Stimulated activated CD8-positive, alpha-beta memory T cell treated with anti-CD3 and anti-CD28 coated beads, Interleukin-4, amount 100 ng/mL, for 24 hours (primary cell): Measurements from ENCODE around the gene SHMT2.
A peak's percentile ranks its signal among the peaks of the same experiment; 100 is the strongest.

Experiments
- DNase-seq: peaks from one replicate; pipeline ENCODE4 v3.0.0-alpha.2; 2020; ENCODE audit warnings: low read depth

The SHMT2 gene

GRCh38 chr12:57198329-57198728, 31.2 kb upstream of the SHMT2 start:
- DNase-seq = no peak

- DNase-seq = no peak
Measured at GRCh38 chr12:57199191-57199590, 30.3 kb upstream of the SHMT2 start.

- DNase-seq = no peak
Measured at GRCh38 chr12:57200497-57200896, 29.0 kb upstream of the SHMT2 start.

GRCh38 chr12:57201219-57201618, 28.3 kb upstream of the SHMT2 start:
- no peak for DNase-seq

GRCh38 chr12:57201631-57202030, 27.9 kb upstream of the SHMT2 start:
- DNase-seq = no peak

GRCh38 chr12:57202321-57202720, 27.2 kb upstream of the SHMT2 start:
- no peak for DNase-seq

- DNase-seq = no peak
Measured at GRCh38 chr12:57203201-57203600, 26.3 kb upstream of the SHMT2 start.

- DNase-seq = no peak
Measured at GRCh38 chr12:57203791-57204190, 25.7 kb upstream of the SHMT2 start.

- no peak for DNase-seq
Measured at GRCh38 chr12:57204454-57204853, 25.1 kb upstream of the SHMT2 start.

- no peak for DNase-seq
Measured at GRCh38 chr12:57205186-57205585, 24.3 kb upstream of the SHMT2 start.

- no peak for DNase-seq
Measured at GRCh38 chr12:57205931-57206330, 23.6 kb upstream of the SHMT2 start.

- no peak for DNase-seq
Measured at GRCh38 chr12:57207731-57208630, 21.5 kb upstream of the SHMT2 start.

- no peak for DNase-seq
Measured at GRCh38 chr12:57208631-57209282, 20.8 kb upstream of the SHMT2 start.

- DNase-seq = no peak
Measured at GRCh38 chr12:57209916-57210315, 19.6 kb upstream of the SHMT2 start.

GRCh38 chr12:57210461-57210860, 19.1 kb upstream of the SHMT2 start:
- no peak for DNase-seq

- DNase-seq = no peak
Measured at GRCh38 chr12:57210926-57211692, 18.4 kb upstream of the SHMT2 start.

- no peak for DNase-seq
Measured at GRCh38 chr12:57211791-57212700, 17.5 kb upstream of the SHMT2 start.

- no peak for DNase-seq
Measured at GRCh38 chr12:57212701-57213057, 16.8 kb upstream of the SHMT2 start.

- DNase-seq = peak; percentile 75
Measured at GRCh38 chr12:57213058-57213715, 16.3 kb upstream of the SHMT2 start.

- no peak for DNase-seq
Measured at GRCh38 chr12:57213763-57214397, 15.6 kb upstream of the SHMT2 start.

- DNase-seq = peak; percentile 52
Measured at GRCh38 chr12:57214398-57214781, 15.1 kb upstream of the SHMT2 start.
